Endothelial cell of umbilical vein (primary cell): ENCODE measurements around the gene TTC1. TPM values are rescaled to one million over a fixed set of nuclear protein-coding genes. Genes with fewer than 3 reads are reported as not detected.

Experiments
- BruUV-seq: library from RNA; stranded (reverse); fragments of 400-500 nt; replicated peaks from 2 replicates; lab custom pipeline; 2021; lab: Mats Ljungman, UMichigan
- CTCF ChIA-PET: fragments of 300-600, 350-600 bp; sonication (Branson Sonifier 250); formaldehyde crosslinking; loops from one replicate; lab custom pipeline; 2021; ENCODE audit warnings: antibody characterized with exemption, inconsistent platforms; lab: Charles Lee
- POLR2A ChIA-PET: fragments of 300-600, 350-600 bp; sonication (Branson Sonifier 250); formaldehyde crosslinking; loops from one replicate; lab custom pipeline; 2021; ENCODE audit warnings: antibody characterized with exemption, inconsistent platforms; lab: Charles Lee
- DNase-seq: peaks from one replicate; pipeline ENCODE4 v3.0.0-alpha.2; 2011; ENCODE audit warnings: low read depth, low spot score
- FAIRE-seq: peaks from 2 replicates; lab custom pipeline; 2011; peaks lifted over from hg19 to GRCh38; lab: Jason Lieb, UNC
- H2AFZ ChIP-seq: 2 replicates; pipeline ENCODE4 v1.6.0; 2012; ENCODE audit warnings: low read depth, low read length, control low read depth, inconsistent platforms
- H3K27ac ChIP-seq: 2 replicates; pipeline ENCODE4 v1.5.1; 2011; ENCODE audit warnings: low read depth, mild to moderate bottlenecking, control low read depth, low read length, moderate library complexity; ENCODE audit not compliant: insufficient read depth
- H3K27me3 ChIP-seq, 2 experiments: 2 replicates each; pipeline versions ENCODE4 v1.6.0 to v1.6.1; 2011; ENCODE audit warnings: low read length in 2 of 2, mixed read lengths in 1 of 2; ENCODE audit not compliant: control insufficient read depth in 2 of 2, insufficient read depth in 2 of 2
- H3K36me3 ChIP-seq, 2 experiments: 2 replicates in 1 of 2; 3 replicates in 1 of 2; pipeline ENCODE4 v1.5.1; 2011; ENCODE audit warnings: low read length in 2 of 2, mild to moderate bottlenecking in 1 of 2, moderate library complexity in 1 of 2; ENCODE audit not compliant: control insufficient read depth in 2 of 2, insufficient read depth in 2 of 2; ENCODE audit errors: extremely low read depth in 1 of 2
- H3K4me1 ChIP-seq: 3 replicates; pipeline ENCODE4 v1.5.1; 2011; ENCODE audit warnings: mild to moderate bottlenecking, low read length; ENCODE audit not compliant: control insufficient read depth, insufficient read depth; ENCODE audit errors: extremely low read depth
- H3K4me2 ChIP-seq: 2 replicates; pipeline ENCODE4 v1.6.1; 2011; ENCODE audit warnings: low read length, control low read depth, mixed read lengths; ENCODE audit not compliant: insufficient read depth
- H3K4me3 ChIP-seq, 3 experiments: fragments of 200-600 bp in 1 of 3; sonication (generic), shearing (Covaris generic) in 1 of 3; replicated peaks in 1 of 3; 2 replicates each; pipeline ENCODE4 v1.5.1; 2011 to 2016; ENCODE audit warnings: control low read depth in 3 of 3, low read length in 3 of 3, mild to moderate bottlenecking in 2 of 3, inconsistent platforms in 1 of 3, low read depth in 1 of 3, moderate library complexity in 1 of 3; ENCODE audit not compliant: insufficient read depth in 1 of 3
- H3K79me2 ChIP-seq: 2 replicates; pipeline ENCODE4 v1.6.0; 2012; ENCODE audit warnings: low read length, inconsistent platforms; ENCODE audit not compliant: control insufficient read depth, insufficient read depth
- H3K9ac ChIP-seq: replicated peaks from 2 replicates; pipeline ENCODE3; 2011; ENCODE audit warnings: low read length, control low read depth; ENCODE audit not compliant: insufficient read depth; ENCODE audit errors: extremely low read depth
- H3K9me1 ChIP-seq: replicated peaks from 3 replicates; pipeline ENCODE4 v1.6.0; 2011; ENCODE audit warnings: mild to moderate bottlenecking, low read length; ENCODE audit not compliant: control insufficient read depth, insufficient read depth; ENCODE audit errors: extremely low read depth
- H3K9me3 ChIP-seq: replicated peaks from 2 replicates; pipeline ENCODE4 v1.5.1; 2012; ENCODE audit warnings: low read length, inconsistent platforms; ENCODE audit not compliant: control insufficient read depth, insufficient read depth
- H4K20me1 ChIP-seq: replicated peaks from 2 replicates; pipeline ENCODE3; 2011; ENCODE audit warnings: mild to moderate bottlenecking, low read length; ENCODE audit not compliant: control insufficient read depth, insufficient read depth; ENCODE audit errors: extremely low read depth
- EZH2 ChIP-seq: IDR thresholded peaks from 2 replicates; pipeline ENCODE4 v1.6.1; 2012; ENCODE audit warnings: borderline replicate concordance, low read depth, mild to moderate bottlenecking, moderate library complexity, low read length, inconsistent platforms; ENCODE audit not compliant: severe bottlenecking
- FOS ChIP-seq: IDR thresholded peaks from 2 replicates; pipeline ENCODE4 v1.6.1; 2011; ENCODE audit warnings: mild to moderate bottlenecking, low read length, moderate library complexity, borderline replicate concordance; ENCODE audit not compliant: insufficient read depth
- GATA2 ChIP-seq: IDR thresholded peaks from 2 replicates; pipeline ENCODE4 v1.7.0; 2011; ENCODE audit warnings: low read depth, mild to moderate bottlenecking, moderate library complexity, mixed read lengths, low read length; ENCODE audit not compliant: insufficient read length, insufficient read depth
- JUN ChIP-seq: IDR thresholded peaks from 2 replicates; pipeline ENCODE4 v1.6.1; 2011; ENCODE audit warnings: borderline replicate concordance, low read depth; ENCODE audit not compliant: insufficient read length, insufficient read depth
- MYC ChIP-seq: IDR thresholded peaks from one replicate; pipeline ENCODE4 v1.6.1; 2011; ENCODE audit warnings: mild to moderate bottlenecking, low read depth, low read length
- POLR2A ChIP-seq: IDR thresholded peaks from 2 replicates; pipeline ENCODE4 v1.6.1; 2012; ENCODE audit warnings: low read depth, mild to moderate bottlenecking, control low read depth, low read length
- POLR2AphosphoS5 ChIP-seq: IDR thresholded peaks from 2 replicates; pipeline ENCODE4 v1.6.1; 2012; ENCODE audit warnings: low read depth, mild to moderate bottlenecking, control low read depth, low read length, moderate library complexity; ENCODE audit not compliant: insufficient read depth
- dilution Hi-C: fragments of 300-500 bp; cut with MboI; formaldehyde crosslinking; loops from one replicate; pipeline ENCODE4 v1.15.0; 2019; ENCODE audit warnings: low sequenced_read_pairs; ENCODE audit not compliant: extremely low pct_ligation_motif_present
- intact Hi-C: fragments of 100-400 bp; cut with micrococcal nuclease; formaldehyde crosslinking; loops from one replicate; pipeline ENCODE4 v1.10.0; 2022
- polyA plus RNA-seq, 4 experiments: library from polyadenylated mRNA; depleted of rRNA in 3 of 4; stranded (reverse) in 3 of 4; unstranded in 1 of 4; fragments of >200 nt; gene quantifications; 2 replicates each; pipeline versions ENCODE4 v1.2.1 to v1.2.3, GENCODE V29; 2011 to 2012; ENCODE audit warnings: missing spikeins in 1 of 4
- total RNA-seq: library from RNA; stranded (reverse); gene quantifications from 2 replicates; pipeline ENCODE4 v1.2.3, GENCODE V29; 2021
- TF ChIP-seq, protein P1 (sequence below), 2 donors: IDR thresholded peaks; 1 replicate in 1 of 2; 2 replicates in 1 of 2; pipeline ENCODE4 v1.5.1; 2011; ENCODE audit warnings: low read length in 2 of 2, mild to moderate bottlenecking in 2 of 2, moderate library complexity in 2 of 2, control low read depth in 1 of 2, inconsistent platforms in 1 of 2, low read depth in 1 of 2; ENCODE audit not compliant: insufficient read depth in 1 of 2; ENCODE audit errors: extremely low read depth in 1 of 2
- TF ChIP-seq, protein P2 (sequence below): IDR thresholded peaks from 2 replicates; pipeline ENCODE4 v1.6.1; 2011; ENCODE audit not compliant: insufficient read depth, insufficient read length

The TTC1 gene
- total and polyA plus RNA-seq, 2 donors (not counting 3 experiments of a cell fraction or from before 2014, with no cell fraction given), result 23.9 to 62.6 TPM

DNA sequence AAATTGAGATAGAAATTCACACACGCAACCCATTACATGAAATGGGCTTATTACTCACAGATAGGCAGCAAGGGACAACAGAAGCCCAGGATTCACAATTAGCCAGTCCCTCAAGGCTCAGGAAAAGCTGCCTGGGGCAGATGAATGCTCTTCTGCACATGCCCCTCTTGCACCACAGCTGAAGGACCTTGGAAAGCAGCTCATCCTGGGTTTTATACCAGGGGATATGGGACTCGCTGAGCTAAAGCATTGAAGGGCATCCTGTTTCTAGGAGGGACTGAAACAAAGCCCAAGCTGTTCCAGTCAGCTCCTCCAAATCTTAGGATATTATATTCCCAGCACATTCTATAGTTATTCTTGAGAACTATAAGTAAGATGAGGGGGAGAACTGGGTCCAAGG lies 15.7 kb upstream of the TTC1 start:
- no peak overlapping the region for H3K4me3 ChIP-seq
- dilution Hi-C loops, result no loop called here

DNA sequence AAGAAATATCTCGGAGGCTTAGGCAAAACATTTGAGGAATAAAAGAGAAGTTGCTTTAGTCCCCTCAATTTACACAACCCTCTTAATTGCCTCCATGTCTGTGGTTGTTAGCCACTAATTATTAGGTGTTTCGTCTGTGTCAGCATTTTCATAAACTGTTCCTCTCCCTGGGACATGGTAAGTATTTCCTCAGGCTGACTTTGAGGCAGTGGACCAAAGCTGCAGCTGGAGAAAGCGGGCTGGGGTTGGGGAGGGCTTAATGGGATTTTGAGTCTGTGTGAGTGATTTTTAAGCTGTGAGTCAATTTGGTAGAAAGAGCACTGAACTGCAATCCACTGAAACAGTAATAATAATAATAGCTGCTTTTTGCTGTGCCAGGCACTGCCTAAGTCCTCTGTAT lies 13.0 kb upstream of the TTC1 start:
- intact Hi-C loops (no loop called here), dilution Hi-C loops (no loop called here)
- ChIA-PET POLR2A (no interaction called here), CTCF (no interaction called here)
- DNase-seq (no peak), FAIRE-seq (no peak)
- BruUV-seq, result no TSS peak
- Histone ChIP-seq H3K9me1 (no peaks in the 10 kb centered on the region), H4K20me1 (no peaks in the 10 kb centered on the region), H3K27me3 (peaks cover 7 to 12% of the 10 kb centered on the region in 2 experiments), H3K27ac (no peak overlapping the region), H3K9ac (no peak overlapping the region), H3K9me3 (no peaks in the 10 kb centered on the region), H3K36me3 (no peaks in the 10 kb centered on the region), H3K4me1 (no peaks in the 10 kb centered on the region), H3K4me3 (no peak overlapping the region), H2AFZ (no peak overlapping the region), H3K4me2 (no peak overlapping the region), H3K79me2 (no peaks in the 10 kb centered on the region)
- TF ChIP-seq POLR2AphosphoS5 (no peak), JUN (no peak), POLR2A (no peak), MYC (no peak), GATA2 (no peak), EZH2 (no peak), FOS (no peak)
- TF ChIP-seq, protein P1, sequence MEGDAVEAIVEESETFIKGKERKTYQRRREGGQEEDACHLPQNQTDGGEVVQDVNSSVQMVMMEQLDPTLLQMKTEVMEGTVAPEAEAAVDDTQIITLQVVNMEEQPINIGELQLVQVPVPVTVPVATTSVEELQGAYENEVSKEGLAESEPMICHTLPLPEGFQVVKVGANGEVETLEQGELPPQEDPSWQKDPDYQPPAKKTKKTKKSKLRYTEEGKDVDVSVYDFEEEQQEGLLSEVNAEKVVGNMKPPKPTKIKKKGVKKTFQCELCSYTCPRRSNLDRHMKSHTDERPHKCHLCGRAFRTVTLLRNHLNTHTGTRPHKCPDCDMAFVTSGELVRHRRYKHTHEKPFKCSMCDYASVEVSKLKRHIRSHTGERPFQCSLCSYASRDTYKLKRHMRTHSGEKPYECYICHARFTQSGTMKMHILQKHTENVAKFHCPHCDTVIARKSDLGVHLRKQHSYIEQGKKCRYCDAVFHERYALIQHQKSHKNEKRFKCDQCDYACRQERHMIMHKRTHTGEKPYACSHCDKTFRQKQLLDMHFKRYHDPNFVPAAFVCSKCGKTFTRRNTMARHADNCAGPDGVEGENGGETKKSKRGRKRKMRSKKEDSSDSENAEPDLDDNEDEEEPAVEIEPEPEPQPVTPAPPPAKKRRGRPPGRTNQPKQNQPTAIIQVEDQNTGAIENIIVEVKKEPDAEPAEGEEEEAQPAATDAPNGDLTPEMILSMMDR (IDR thresholded peaks at IDR 0.05; ENCODE audit: extremely low read depth in 1 of 2, insufficient read depth in 1 of 2, low read depth in 1 of 2, low read length in 2 of 2), result no peak
- TF ChIP-seq, protein P2, sequence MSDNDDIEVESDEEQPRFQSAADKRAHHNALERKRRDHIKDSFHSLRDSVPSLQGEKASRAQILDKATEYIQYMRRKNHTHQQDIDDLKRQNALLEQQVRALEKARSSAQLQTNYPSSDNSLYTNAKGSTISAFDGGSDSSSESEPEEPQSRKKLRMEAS, result no peak

More for the DNA sequence above, 15.7 kb upstream of the TTC1 start:
- CTCF ChIA-PET, result interaction anchor here (1.5 kb wide), 1 partner anchor 11 kb away, joined by 3 read pairs; no protein-coding TSS in a partner anchor
- Histone ChIP-seq H4K20me1 (no peaks in the 10 kb centered on the region), H3K9me1 (no peaks in the 10 kb centered on the region), H3K4me1 (no peaks in the 10 kb centered on the region), H3K27ac (no peak overlapping the region), H3K27me3 (peaks cover 6 to 16% of the 10 kb centered on the region in 2 experiments), H3K9me3 (no peaks in the 10 kb centered on the region), H3K79me2 (no peaks in the 10 kb centered on the region), H3K9ac (no peak overlapping the region), H2AFZ (no peak overlapping the region), H3K36me3 (no peaks in the 10 kb centered on the region), H3K4me2 (no peak overlapping the region)
- FAIRE-seq, result no peak
- POLR2A ChIA-PET, result no interaction called here
- intact Hi-C loops, result no loop called here
- no TSS peak for BruUV-seq
- no peak for TF ChIP-seq EZH2
- TF ChIP-seq MYC, result no peak
- no peak for TF ChIP-seq JUN
- TF ChIP-seq POLR2AphosphoS5, result no peak
- TF ChIP-seq, protein P1 (IDR thresholded peaks at IDR 0.05; ENCODE audit: extremely low read depth in 1 of 2, insufficient read depth in 1 of 2, low read depth in 1 of 2, low read length in 2 of 2), result no peak
- DNase-seq, result no peak
